HCT116 (cell line): ENCODE results near the gene DGAT2. TPM values are rescaled to one million over a fixed set of nuclear protein-coding genes. Genes with fewer than 3 reads are reported as not detected.

Source experiments
- ATAC-seq: fragments of 200-7000 bp; cut with Tn5 transposase; 2 replicates; pipeline ENCODE4 v1.9.1; 2020; ENCODE audit warnings: mild to moderate bottlenecking, moderate library complexity
- BruUV-seq: library from RNA; stranded (reverse); fragments of 400-500 nt; replicated peaks from 2 replicates; lab custom pipeline; 2021; lab: Mats Ljungman, UMichigan
- CTCF ChIA-PET: fragments of 300-600 bp; sonication (Branson Sonifier 250); formaldehyde crosslinking; loops from one replicate; lab custom pipeline; 2021; ENCODE audit warnings: antibody characterized with exemption; lab: Charles Lee
- POLR2A ChIA-PET: fragments of 300-600, 350-600 bp; sonication (Branson Sonifier 250); formaldehyde crosslinking; loops from one replicate; lab custom pipeline; 2021; ENCODE audit warnings: antibody characterized with exemption; lab: Charles Lee
- RAD21 ChIA-PET, 2 experiments: fragments of 300-600 bp; sonication (Branson Sonifier 250); formaldehyde crosslinking; loops; one replicate each; lab custom pipeline; 2023; ENCODE audit warnings: low total read pairs in 2 of 2; ENCODE audit not compliant: uncharacterized antibody in 2 of 2, unreplicated experiment in 2 of 2, low non-redundant PET in 1 of 2; lab: Charles Lee
- DNase-seq: peaks from one replicate; pipeline ENCODE4 v3.0.0-alpha.2; 2010; ENCODE audit warnings: low read depth, low spot score
- H2AFZ ChIP-seq: fragments of 200-600 bp; shearing (Covaris generic), sonication (generic); 2 replicates; pipeline ENCODE4 v1.6.1; 2017; ENCODE audit warnings: low read depth, mixed run types, mixed read lengths, antibody characterized with exemption, low read length; ENCODE audit not compliant: poor library complexity, severe bottlenecking
- H3K27ac ChIP-seq: 2 replicates; pipeline ENCODE4 v1.5.1; 2012; ENCODE audit warnings: low read depth, low read length
- H3K27me3 ChIP-seq: fragments of 200-600 bp; sonication (generic); 2 replicates; pipeline ENCODE4 v1.6.1; 2016; ENCODE audit warnings: mixed run types, low read length, mixed read lengths; ENCODE audit not compliant: insufficient read depth
- H3K36me3 ChIP-seq, 2 experiments: fragments of 200-500 bp in 1 of 2; fragments of 200-600 bp in 1 of 2; sonication (Bioruptor generic) in 1 of 2; sonication (generic) in 1 of 2; 2 replicates each; pipeline versions ENCODE4 v1.5.1 to v1.6.1; 2014 to 2016; ENCODE audit warnings: low read length in 2 of 2, inconsistent platforms in 1 of 2, mixed read lengths in 1 of 2, mixed run types in 1 of 2; ENCODE audit not compliant: insufficient read depth in 2 of 2, control insufficient read depth in 1 of 2
- H3K4me1 ChIP-seq, 2 experiments: fragments of 200-600 bp in 1 of 2; sonication (generic) in 1 of 2; 2 replicates each; pipeline versions ENCODE4 v1.5.1 to v1.6.1; 2012 to 2017; ENCODE audit warnings: low read length in 2 of 2, inconsistent platforms in 1 of 2, mild to moderate bottlenecking in 1 of 2, mixed read lengths in 1 of 2, mixed run types in 1 of 2, moderate library complexity in 1 of 2; ENCODE audit not compliant: insufficient read depth in 2 of 2, control insufficient read depth in 1 of 2
- H3K4me2 ChIP-seq: fragments of 200-600 bp; sonication (generic); 2 replicates; pipeline ENCODE4 v1.6.1; 2017; ENCODE audit warnings: mixed run types, low read length, mixed read lengths
- H3K4me3 ChIP-seq, 2 experiments: fragments of 200-600 bp in 1 of 2; sonication (generic) in 1 of 2; replicated peaks in 1 of 2; 2 replicates each; pipeline ENCODE4 v1.5.1; 2011 to 2016; ENCODE audit warnings: low read length in 2 of 2, control low read depth in 1 of 2, low read depth in 1 of 2, mild to moderate bottlenecking in 1 of 2, mixed read lengths in 1 of 2, mixed run types in 1 of 2
- H3K79me2 ChIP-seq: fragments of 200-600 bp; sonication (generic); 2 replicates; pipeline ENCODE4 v1.6.1; 2017; ENCODE audit warnings: mild to moderate bottlenecking, mixed run types, low read length, moderate library complexity, mixed read lengths; ENCODE audit not compliant: insufficient read depth
- H3K9ac ChIP-seq: fragments of 200-600 bp; sonication (generic); 2 replicates; pipeline ENCODE4 v1.6.1; 2016; ENCODE audit warnings: low read length, mixed read lengths
- H3K9me2 ChIP-seq: fragments of 200-600 bp; sonication (generic), shearing (Covaris generic); 2 replicates; pipeline ENCODE4 v1.6.1; 2017; ENCODE audit warnings: mixed run types, mild to moderate bottlenecking, moderate library complexity; ENCODE audit not compliant: insufficient read depth
- H3K9me3 ChIP-seq, 2 experiments: fragments of 200-500 bp in 1 of 2; fragments of 200-600 bp in 1 of 2; sonication (Bioruptor generic) in 1 of 2; sonication (generic) in 1 of 2; 2 replicates each; pipeline ENCODE4 v1.6.1; 2014 to 2017; ENCODE audit warnings: low read length in 2 of 2, mixed read lengths in 2 of 2, inconsistent platforms in 1 of 2, low read depth in 1 of 2, mild to moderate bottlenecking in 1 of 2, mixed run types in 1 of 2, moderate library complexity in 1 of 2; ENCODE audit not compliant: control insufficient read depth in 1 of 2, insufficient read depth in 1 of 2
- H4K20me1 ChIP-seq: fragments of 200-600 bp; sonication (generic), shearing (Covaris generic); 2 replicates; pipeline ENCODE4 v1.6.1; 2017; ENCODE audit warnings: mixed run types, mild to moderate bottlenecking, moderate library complexity; ENCODE audit not compliant: insufficient read depth
- ELF1 ChIP-seq: IDR thresholded peaks from 2 replicates; pipeline ENCODE4 v1.6.1; 2012; ENCODE audit warnings: low read depth, borderline replicate concordance
- EZH2phosphoT487 ChIP-seq: fragments of 200-600 bp; IDR thresholded peaks from 2 replicates; pipeline ENCODE4 v1.6.1; 2018; ENCODE audit warnings: antibody characterized with exemption, borderline replicate concordance
- JUND ChIP-seq: IDR thresholded peaks from 2 replicates; pipeline ENCODE4 v1.6.1; 2012
- POLR2AphosphoS5 ChIP-seq: IDR thresholded peaks from 2 replicates; pipeline ENCODE4 v1.6.1; 2011; ENCODE audit warnings: mild to moderate bottlenecking, low read depth, low read length, moderate library complexity
- SIN3A ChIP-seq: IDR thresholded peaks from 2 replicates; pipeline ENCODE4 v1.6.1; 2012; ENCODE audit warnings: low read depth
- SP1 ChIP-seq: IDR thresholded peaks from 2 replicates; pipeline ENCODE4 v1.6.1; 2012; ENCODE audit warnings: low read depth
- YY1 ChIP-seq: IDR thresholded peaks from 2 replicates; pipeline ENCODE4 v1.6.1; 2011; ENCODE audit warnings: low read length, low read depth, moderate library complexity, mild to moderate bottlenecking; ENCODE audit not compliant: insufficient replicate concordance; ENCODE audit errors: extremely low read depth
- intact Hi-C: fragments of 100-400 bp; cut with micrococcal nuclease; formaldehyde crosslinking; loops from 2 replicates; pipeline ENCODE4 v1.10.0; 2022
- total RNA-seq: library from RNA; stranded (reverse); gene quantifications from one replicate; pipeline ENCODE4 v1.2.1, GENCODE V29; 2021; ENCODE audit not compliant: unreplicated experiment
- TF ChIP-seq, protein P1 (sequence below): IDR thresholded peaks from 2 replicates; pipeline ENCODE4 v1.6.1; 2011; ENCODE audit warnings: mild to moderate bottlenecking, low read length, moderate library complexity; ENCODE audit not compliant: insufficient replicate concordance; ENCODE audit errors: extremely low read depth

DGAT2 gene
- total RNA-seq, 1 experiment from 2014 or later: 2.4 TPM

DNA sequence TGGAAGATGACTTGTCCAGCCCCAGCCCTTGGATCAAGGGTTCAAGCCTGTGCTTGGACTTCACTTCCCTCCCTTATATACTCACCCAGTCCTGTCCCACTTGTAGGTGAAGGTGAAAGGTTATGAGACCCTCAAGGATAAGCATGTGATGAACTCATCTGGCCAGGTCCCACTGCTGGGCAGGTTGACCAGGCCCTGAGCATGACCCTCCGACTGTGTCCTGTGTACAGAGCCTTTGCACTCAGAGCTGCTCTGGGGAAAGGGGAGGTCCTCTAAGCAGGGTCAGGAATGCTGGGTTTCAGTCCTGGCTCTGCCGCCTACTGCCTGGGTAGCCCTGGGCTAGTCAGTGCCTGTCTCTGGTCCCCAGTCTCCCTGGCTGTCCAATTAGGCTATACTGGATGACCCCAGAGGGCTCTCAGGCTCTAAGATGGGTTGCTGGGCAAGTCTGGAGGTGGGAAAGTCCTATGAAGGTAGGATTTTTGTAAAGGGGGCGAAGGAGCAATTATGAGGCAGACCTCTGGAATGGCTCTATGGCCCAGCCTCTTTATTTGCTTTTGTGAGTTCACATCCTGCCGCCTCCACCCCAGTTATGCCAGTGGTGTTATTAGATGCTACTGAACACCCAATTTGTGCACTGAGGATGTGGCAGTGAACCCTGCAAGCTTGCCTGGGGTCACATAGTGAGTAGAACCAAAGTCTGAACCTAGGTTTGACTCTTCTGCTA is 14.1 kb downstream of the DGAT2 start (continued):
- TF ChIP-seq YY1 (no peak), SIN3A (no peak), JUND (no peak), EZH2phosphoT487 (no peak), SP1 (no peak)

DNA sequence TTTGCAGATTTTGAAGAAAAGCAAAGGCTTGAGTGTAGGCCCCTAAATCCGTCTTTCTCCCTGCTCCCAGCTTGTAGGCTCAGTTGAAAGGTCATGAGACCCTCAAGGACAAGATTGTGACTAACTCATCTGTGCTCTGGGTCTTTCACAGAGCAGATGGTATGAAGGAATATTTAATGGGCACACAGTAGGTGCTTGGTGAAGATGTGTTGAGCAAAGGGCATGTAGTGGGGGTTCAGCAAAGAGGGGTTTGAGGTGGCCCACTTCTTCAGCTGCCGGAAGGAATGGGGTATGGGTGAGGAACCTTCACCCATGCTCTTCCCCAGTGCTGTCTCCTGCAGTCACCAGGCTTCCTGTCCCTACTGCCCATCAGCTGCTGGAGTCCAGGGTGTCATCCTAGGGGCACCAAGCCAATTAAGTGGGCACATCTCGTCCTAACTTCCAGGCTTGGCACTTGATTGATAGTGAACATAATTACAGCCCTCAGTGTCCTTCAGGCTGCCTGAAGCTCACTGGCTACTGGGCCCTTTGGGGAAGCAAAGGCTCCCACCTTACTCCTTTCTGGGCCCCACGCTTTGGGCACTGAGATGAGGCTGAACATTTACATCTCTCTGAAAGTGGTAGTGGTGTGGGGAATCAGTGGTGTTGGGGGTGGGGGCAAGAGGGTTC is 15.0 kb downstream of the DGAT2 start:
- Histone ChIP-seq H3K36me3 (no peaks in the 10 kb centered on the region), H2AFZ (no peak overlapping the region), H3K9me3 (no peaks in the 10 kb centered on the region), H3K9ac (no peak overlapping the region), H3K9me2 (no peaks in the 10 kb centered on the region), H3K4me1 (peaks cover 0 to 7% of the 10 kb centered on the region in 2 experiments; a peak in 1 of 4 replicates), H3K4me2 (no peak overlapping the region), H3K4me3 (no peak overlapping the region), H3K27me3 (no peaks in the 10 kb centered on the region), H3K79me2 (no peaks in the 10 kb centered on the region), H4K20me1 (no peaks in the 10 kb centered on the region), H3K27ac (no peak overlapping the region)
- POLR2A ChIA-PET: no interaction called here
- RAD21 ChIA-PET: no interaction called here
- DNase-seq (no peak), ATAC-seq (no peak)
- intact Hi-C loops: no loop called here
- no TSS peak for BruUV-seq
- CTCF ChIA-PET: no interaction called here
- TF ChIP-seq POLR2AphosphoS5 (no peak), ELF1 (no peak)
- TF ChIP-seq, protein P1, sequence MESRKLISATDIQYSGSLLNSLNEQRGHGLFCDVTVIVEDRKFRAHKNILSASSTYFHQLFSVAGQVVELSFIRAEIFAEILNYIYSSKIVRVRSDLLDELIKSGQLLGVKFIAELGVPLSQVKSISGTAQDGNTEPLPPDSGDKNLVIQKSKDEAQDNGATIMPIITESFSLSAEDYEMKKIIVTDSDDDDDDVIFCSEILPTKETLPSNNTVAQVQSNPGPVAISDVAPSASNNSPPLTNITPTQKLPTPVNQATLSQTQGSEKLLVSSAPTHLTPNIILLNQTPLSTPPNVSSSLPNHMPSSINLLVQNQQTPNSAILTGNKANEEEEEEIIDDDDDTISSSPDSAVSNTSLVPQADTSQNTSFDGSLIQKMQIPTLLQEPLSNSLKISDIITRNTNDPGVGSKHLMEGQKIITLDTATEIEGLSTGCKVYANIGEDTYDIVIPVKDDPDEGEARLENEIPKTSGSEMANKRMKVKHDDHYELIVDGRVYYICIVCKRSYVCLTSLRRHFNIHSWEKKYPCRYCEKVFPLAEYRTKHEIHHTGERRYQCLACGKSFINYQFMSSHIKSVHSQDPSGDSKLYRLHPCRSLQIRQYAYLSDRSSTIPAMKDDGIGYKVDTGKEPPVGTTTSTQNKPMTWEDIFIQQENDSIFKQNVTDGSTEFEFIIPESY: no peak
